Prostate gland (tissue), 2 donors: Measurements from ENCODE around the gene MTARC2.
A peak's percentile ranks its signal among the peaks of the same experiment; 100 is the strongest.

Experiments
- CTCF ChIP-seq, 4 experiments: fragments of 200-600 bp in 2 of 4; fragments of 450-650 bp in 2 of 4; sonication (generic) in 2 of 4; IDR thresholded peaks; 1 replicate in 3 of 4; 2 replicates in 1 of 4; pipeline ENCODE4 v1.5.1; 2016 to 2019; ENCODE audit warnings: antibody characterized with exemption in 4 of 4, mild to moderate bottlenecking in 2 of 4, moderate library complexity in 2 of 4
- POLR2A ChIP-seq: fragments of 450-650 bp; IDR thresholded peaks from one replicate; pipeline ENCODE4 v1.6.1; 2016; ENCODE audit warnings: antibody characterized with exemption, mild to moderate bottlenecking

GRCh38 chr1:220803401-220804201, 55.5 kb downstream of the MTARC2 start:
- TF ChIP-seq CTCF (IDR thresholded peaks at IDR 0.05) (peak; percentile 35 to 74 (median 62)), POLR2A (no peak)
